HG03097 (cell line): Measurements from ENCODE around the gene OAT.

Experiments used
- ATAC-seq: cut with Tn5 transposase; IDR thresholded peaks from one replicate; pipeline ENCODE4 v1.9.1; 2021; ENCODE audit not compliant: unreplicated experiment, low FRiP score

The OAT gene

DNA sequence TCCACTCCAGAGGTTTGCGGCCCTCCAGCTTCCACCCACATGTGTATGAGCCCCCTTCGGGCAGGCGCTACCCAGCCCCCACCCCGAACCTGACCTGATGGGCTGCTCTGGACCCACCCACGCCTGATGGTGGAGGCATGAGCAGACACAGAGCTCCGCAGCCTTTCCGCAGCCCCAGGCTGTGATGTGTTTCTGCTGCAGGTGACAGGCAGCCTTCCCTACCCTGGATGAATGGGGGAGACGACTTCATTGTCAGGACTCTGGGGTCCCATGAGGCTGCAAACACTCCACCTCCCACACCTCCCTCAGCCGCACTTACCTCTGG, 61.2 kb downstream of the OAT start:
- ATAC-seq: no peak

DNA sequence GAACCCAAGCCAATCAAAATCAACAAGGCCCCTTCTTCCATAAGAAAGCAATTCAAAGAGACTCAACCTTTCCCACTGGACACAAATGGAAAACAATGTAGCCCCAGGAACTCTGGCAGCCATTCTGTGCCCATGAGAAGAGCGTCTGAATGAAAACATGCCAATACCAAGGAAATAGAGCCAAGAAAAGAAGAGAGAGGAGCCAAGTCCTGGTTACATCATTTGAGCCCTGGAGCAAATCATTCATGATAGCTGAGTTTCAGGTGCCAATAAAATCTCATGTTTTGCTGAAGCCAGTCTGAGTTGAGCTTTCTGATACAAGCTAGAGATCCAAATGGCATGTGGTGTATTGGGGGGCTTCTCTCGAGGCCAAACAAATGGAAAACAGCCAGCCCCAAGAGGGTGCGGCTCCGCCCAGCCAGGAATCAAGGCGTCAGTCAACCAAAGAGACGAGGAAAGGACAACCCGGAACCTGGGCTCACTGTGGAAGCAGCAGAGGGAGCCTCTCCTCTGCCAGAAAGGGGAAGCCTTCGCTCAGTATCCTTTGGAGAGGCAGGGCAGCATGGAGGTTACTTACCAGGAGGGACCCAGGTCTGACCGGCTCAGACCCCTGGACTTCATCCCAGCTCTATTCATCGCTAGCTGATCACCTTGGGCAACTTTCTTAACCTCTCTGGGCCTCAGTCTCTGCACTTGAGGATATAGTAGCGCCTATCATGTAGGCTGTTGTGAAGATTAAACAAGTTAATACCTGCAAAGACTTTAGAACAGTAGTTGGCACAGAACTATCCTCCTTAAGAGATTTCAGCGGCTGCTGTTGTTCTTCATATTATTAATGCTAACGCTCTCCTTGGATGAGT, 61.8 kb downstream of the OAT start:
- ATAC-seq: no peak

DNA sequence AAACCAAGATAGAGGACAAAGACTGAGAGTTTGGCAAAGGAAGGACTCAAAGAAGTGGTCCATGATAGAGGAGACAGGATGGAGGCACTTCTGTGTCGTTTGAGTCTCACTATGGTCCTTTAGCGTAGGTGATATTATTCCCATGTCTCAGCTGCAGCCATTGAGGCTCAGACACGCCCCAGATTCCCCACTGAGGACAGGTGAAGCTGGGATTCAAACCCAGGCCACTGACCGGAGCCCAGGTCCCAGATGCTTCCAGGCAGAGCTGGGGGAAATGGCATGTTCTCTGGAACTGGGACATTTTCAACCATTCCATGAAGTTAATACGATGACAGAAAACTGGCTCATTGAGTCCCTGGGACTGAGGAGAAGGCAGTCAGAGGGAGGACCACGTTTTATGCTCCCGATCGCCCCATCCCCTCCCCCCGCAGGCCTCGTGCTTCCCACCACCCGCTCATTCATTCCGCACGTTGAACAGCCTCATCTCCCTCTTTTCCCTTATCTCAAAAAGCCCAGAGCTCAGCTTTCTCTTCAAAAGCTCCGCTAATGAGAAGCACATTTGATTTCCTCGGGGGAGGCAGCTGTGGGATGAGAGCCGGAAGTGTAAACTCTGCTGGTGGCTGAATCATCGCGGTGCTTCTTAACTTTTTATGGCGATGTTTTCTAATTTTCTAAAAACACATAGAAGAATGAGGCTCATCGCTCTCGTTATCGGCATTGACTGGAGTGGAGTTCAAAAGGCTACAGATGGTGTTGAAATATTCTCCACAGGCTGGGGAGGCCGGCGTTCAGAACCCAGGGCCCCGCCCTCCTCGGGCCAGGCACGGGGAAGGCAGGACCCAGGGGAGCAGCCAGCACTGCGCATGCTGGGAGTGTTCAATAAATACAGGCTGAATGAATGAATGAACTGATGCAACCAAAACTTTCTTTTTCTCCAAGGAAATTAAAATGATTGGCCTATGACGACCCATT, 64.0 kb downstream of the OAT start:
- no peak for ATAC-seq

DNA sequence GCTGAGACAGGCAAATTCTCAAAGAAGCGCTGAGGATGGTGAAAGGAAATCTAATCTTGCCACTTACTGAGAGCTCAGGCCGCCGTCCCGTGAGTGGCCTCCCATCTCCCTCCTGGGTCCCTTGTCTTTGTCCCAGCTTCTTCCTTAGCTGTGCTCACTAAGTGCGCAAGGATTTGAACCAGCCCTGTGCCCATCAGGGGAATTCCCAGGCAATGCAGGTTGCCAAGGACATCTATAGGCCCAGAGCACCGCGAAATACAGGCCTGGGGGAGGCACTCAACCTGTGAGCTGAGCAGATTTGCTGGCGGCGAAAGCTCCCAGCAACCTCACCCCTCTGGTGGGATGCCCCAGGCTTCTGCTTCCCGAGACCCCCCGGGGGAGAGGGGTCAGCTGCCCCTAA, 64.8 kb downstream of the OAT start:
- ATAC-seq: no peak

DNA sequence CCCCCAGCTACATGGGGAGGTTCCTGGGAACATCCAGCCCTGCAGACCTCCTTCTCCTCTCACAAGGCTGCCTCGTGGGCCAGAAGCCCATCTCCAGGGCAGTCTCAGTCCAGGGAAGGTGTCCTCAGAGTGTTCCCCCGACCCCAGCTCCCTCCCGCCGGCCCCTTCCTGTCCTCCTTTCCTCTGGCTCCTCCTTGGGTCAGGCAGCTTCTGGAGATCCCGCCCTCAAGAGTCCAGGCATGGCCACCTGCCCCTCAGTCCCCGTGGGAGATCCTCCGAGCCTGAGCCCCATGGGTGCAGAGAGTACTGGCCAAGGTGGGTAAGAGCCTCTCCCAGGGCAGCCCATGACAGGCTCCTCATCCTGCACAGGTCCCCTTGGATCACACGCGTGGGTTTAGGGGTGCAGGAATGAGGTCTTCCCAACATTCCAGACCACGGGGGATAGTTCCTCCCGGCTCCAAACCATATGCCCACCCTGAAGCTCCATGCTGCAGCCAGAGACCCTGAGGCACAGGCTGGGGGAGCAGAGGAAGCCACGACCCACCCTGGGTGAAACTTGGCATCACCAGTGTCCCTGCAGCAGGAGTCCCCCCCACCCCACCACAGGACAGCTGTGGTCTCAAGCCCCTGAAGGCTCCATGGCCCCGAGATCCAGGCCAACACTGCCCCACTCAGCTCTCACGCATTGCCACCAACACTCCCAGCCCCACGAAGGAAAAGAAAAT, 65.5 kb downstream of the OAT start:
- ATAC-seq: no peak

DNA sequence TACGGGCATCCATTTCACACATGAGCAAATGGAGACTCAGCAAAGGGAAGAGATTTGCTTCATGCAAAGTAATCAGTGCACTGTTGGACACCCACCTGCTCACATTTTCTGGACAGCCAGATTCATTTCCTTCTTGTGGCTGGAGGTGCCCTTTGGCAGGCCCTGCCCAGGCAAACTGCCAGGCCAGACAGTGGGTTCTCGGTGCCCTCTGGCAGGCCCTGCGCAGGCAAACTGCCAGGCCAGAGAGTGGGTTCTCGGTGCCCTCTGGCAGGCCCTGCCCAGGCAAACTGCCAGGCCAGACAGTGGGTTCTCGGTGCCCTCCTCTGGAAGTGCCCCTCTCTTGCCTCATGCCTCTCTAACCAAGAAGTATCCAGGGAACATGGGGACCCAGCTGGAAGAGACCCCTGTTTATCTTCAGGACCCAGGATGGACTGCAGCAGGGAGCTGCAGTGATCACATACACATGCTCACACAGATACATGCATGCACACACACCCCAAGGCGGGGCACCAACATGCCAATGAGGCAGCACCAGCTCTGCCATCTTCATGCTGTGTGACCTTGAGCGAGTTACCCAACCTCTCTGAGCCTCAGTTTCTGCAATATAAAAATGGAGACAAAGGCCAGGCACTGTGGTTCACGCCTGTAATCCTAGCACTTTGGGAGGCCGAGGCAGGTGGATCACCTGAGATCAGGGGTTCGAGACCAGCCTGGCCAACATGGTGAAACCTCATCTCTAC, 67.1 kb downstream of the OAT start:
- ATAC-seq: no peak

DNA sequence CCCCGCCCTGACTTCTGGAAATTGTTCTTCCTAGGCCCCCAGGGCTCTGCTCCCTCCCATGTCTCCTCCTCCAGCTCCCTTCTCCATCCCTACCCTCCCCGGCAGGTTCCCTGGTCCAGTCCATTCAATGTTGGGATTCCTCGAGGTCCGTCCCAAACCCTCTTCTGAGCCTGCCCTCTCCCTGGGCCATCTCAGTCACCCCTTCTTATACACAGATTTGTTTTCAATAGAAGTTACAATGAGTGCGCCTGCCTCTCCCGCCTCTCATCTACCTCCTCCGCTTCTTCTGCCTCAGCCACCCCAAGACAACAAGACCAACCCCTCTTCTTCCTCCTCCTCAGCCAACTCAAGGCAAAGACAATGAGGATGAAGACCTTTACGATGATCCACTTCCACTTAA, 67.9 kb downstream of the OAT start:
- ATAC-seq: no peak

DNA sequence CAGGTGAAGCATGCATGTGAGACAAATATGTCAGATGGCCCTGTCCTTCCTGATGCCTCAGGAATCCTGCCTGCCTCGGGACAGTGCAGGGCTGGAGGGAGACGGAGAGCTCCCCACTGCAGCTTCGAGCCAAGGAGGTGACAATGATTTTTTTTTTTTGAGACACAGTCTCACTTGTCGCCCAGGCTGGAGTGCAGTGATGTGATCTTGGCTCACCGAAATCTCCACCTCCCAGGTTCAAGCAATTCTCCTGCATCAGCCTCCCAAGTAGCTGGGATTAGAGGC, 68.8 kb downstream of the OAT start:
- ATAC-seq: no peak

DNA sequence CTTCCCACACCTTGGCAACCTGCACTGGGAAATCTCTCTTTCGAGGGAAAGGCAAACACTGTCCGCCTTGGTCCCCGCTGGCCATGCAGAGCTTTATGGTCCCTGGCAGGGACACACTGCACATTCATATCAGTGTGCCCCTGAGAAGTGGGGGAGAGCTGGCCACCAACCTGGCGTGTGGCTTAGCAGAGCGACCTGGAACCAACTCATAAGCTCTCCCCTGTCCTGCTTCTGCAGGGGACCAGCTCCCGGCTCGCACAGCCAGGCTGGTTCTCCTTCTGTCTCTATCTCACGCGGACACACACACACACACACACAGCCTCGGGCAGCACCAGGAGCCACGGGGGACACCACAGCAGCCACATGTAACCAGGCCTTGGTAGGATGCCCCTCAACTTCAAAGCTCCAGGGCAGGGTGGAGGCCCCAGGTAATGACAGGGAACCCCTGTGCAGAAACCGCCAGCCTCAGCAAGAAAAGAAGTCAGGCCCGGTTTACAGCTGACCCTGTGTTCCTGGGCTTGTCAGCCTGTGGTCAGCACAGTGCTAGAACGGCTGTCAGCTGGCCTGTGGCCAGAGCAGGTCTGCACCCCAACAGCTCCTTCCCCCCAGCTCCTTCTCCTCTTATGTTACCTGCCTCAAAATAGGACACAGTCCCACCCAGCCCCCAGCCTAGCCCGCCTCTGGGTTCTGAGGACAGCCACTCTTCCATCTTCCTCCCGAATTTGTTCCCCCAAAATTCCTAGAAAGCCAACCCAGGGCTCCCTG, 69.3 kb downstream of the OAT start:
- ATAC-seq: no peak

DNA sequence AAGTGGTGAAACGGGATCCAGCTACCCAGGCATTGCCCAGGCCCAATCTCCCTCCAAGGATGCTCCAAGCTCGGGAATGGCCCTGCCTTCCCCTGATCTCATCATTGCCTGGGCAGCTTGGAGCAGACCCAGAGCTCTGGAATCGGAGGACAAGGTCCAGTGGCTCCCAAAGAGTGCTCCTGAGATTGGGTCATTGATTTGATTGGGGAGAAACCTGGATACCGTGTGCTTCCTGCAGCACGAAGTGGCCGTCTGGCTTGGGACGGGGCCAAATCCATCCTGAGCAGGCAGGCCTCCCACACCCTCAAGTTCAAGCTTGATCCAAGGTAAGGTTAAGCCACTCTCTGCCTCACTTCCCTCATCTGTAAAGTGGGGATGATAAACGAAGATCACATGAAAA, 69.9 kb downstream of the OAT start:
- ATAC-seq: no peak

DNA sequence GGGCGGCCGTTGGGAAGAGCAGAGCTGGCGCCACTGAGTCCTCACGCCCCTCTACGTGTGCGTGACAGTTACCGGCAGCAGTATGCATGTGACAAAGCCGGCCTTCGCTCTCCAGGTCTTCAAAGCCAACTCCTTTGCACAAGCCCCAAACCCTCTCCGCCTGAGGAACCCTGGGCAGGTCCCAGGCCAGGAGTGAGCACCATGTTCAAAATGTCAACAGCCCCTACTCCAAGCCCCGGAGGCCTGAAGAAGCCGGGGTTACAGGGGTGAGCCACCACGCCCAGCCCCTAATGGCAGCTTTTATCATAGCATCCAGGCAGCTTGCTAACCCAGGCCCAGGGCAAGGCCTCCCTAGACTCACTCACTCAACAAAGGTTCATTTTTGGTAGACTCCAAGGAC, 70.8 kb downstream of the OAT start:
- ATAC-seq: no peak
